CD4-positive, alpha-beta T cell treated with Interleukin-17A for 1 hour (primary cell): ENCODE data around the gene MRPL38.
A peak's percentile ranks its signal among the peaks of the same experiment; 100 is the strongest.

Source experiments
- DNase-seq: peaks from one replicate; pipeline ENCODE4 v3.0.0-alpha.2; 2020

MRPL38 gene

GRCh38 chr17:75917917-75918445 is 13.3 kb upstream of the MRPL38 start:
- no peak for DNase-seq

DNA sequence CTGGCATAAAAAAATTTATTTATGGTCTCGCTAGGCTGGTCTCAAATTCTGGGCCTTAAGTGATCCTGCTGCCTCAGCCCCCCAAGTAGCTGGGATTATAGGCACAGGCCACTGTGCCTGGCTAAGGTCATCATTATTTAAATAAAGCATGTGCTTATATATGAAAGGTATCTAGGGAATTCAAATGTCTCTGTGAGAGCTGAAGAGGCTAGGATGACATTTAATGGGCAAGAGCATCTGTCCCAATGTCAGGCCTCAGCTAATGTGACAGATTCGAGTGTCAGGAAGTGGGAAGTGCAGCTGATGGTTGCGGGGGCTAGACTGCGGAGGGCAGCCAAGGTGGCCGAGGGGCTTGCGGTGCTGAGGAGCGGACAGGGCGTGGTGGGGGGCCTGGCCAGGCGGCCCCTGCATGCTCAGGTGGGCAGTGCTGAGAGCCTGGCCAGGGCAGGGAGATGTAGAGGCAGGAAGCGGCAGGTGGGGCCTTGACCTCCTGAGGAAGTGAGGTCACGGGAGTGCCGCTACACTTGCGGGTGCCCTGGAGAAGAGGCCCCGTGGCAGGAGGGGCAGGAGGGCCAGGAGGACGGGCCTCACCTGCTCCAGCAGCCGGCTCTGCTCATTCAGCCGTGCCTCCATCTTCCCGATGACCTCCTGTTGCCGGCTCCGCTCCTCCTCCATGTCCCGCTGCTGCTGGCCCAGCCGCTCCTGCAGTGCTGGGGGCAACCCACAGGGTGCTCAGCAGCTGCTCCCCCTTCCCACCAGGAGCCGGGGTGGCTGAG is 12.6 kb upstream of the MRPL38 start:
- no peak for DNase-seq

DNA sequence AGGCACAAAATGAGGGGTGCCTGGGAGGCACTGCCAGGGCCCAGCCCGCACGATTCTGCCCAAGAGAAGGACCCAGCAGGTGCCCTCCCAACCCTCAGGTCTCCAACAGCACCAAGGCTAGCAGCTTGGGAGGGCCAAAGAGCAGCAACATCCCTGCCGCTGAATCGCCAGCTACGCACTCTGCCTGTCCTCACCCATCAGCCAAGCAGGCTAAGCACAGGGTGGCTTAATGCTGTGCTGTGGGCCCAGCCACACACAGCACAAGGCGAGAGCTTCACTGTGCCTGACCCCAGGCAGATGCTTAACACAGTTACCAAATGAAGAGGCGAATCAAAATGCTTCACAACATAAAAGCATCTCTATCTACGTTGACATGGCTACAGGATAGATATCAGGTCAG is 10.6 kb upstream of the MRPL38 start:
- DNase-seq: no peak

DNA sequence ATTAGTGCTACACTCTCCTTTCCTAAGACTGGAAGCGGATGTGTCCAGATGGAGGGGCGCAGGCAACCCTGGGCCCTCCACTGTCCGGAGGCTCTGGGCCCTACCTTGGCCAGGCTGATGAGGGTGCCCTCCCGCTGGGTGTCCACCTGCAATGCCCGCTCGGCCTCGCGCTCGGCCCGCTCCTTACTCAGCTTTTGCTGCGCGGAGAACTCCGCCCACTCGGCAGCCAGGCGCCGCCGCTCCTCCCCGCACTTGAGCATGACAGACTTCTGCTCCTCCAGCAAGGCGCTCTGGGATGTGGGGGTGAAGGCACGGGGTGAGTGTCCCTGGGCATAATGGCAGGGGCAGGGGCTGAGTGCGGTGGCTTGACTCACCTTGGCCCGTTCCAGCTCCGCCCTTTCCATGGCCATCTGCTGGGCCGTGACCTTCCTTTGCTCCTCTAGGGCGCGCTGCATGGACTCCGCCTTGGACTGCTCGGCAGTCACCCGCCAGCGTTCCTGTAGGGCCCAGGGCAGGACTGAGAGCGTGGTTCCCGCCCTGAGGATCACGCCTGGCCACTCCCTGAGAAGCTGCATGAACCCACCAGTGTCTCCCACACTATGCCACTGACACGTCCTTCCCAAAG is 10.1 kb upstream of the MRPL38 start:
- no peak for DNase-seq

DNA sequence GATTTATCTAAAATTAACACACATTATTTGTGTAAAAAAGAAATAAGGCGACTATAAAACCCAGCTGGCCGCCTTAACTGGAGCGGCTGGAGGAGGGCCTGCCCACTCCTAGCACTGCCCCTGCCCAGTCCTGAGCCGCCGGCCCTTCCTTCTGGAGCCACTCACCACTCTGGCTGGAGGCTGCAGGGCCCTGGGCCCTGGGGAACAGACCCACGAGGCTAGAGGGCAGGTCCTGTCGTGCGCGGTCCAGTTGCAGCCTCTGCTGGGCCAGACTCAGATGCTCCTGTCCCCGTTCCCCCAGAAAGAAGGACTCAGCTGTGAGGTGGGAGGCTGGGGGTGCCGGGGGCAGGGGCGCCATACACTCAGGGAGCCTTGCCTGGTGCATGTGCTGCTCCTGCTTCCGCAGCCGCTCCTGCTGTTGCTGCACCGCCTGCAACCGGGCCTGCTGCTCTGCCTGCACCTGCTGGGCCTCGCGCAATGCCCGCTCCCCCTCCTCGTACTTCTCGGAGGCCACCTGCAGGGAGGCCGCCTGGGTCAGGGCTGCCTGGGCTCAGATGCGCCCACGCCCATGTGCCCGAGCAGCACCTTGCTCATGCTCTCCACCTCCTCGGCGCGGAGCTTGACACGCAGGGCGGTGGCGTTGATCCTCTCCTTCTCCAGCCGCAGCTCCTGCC is 9.0 kb upstream of the MRPL38 start:
- no peak for DNase-seq

GRCh38 chr17:75910699-75911098 is 6.0 kb upstream of the MRPL38 start:
- DNase-seq: no peak

DNA sequence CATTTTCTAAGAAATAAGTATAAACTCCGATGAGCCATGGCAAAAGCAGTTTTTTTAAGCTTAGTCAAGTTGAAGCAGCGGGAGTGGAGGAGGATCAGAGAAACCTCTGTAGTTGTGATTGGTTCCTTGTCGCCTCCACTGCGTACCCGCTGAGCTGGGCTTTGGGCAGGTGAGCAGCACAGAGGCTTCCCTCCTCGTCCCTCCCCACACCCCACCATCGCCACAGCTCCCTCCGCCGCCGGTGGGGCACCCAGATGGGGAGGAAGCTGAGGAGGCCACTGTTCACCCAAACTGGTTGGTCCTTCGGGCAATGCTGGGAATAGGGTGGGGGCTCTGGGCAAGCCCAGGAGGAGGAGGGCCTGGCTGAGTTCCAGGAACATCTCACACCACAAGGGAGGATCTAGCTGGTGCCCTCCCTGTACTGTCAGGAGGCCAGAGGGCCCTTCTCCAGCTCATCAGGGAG is 5.2 kb upstream of the MRPL38 start:
- no peak for DNase-seq

- no peak for DNase-seq
Observed at GRCh38 chr17:75909051-75909811, 4.5 kb upstream of the MRPL38 start.

GRCh38 chr17:75908201-75908600 is 3.5 kb upstream of the MRPL38 start:
- DNase-seq: no peak

- DNase-seq: no peak
Observed at GRCh38 chr17:75906143-75906884, 1.6 kb upstream of the MRPL38 start.

GRCh38 chr17:75902406-75902805 is 2.3 kb downstream of the MRPL38 start:
- DNase-seq: no peak

DNA sequence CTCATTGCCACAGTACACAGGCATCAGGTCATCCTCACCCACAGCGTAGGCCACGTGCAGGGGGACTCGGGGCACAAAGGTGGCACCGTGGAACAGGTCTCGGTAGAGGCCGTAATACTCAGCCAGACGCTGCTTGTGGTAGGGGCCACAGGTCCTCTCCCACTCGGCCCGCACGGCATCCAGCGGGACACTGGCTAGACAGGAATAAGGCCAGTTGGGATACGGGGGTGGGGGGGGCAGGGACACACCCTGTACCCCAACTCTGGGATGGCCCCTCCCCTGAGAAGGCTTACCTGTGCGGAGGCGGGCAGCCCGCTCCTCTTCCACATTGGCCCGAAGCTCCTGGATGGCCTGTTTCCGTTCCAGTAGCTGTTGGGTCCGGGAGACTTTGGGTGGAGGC is 3.0 kb downstream of the MRPL38 start:
- DNase-seq: no peak

- no peak for DNase-seq
Observed at GRCh38 chr17:75900691-75901533, 3.8 kb downstream of the MRPL38 start.

GRCh38 chr17:75899767-75900468 is 4.8 kb downstream of the MRPL38 start:
- no peak for DNase-seq

GRCh38 chr17:75899353-75899752 is 5.3 kb downstream of the MRPL38 start:
- no peak for DNase-seq

GRCh38 chr17:75898791-75899190 is 5.9 kb downstream of the MRPL38 start:
- DNase-seq: no peak

GRCh38 chr17:75898065-75898464 is 6.6 kb downstream of the MRPL38 start:
- no peak for DNase-seq

GRCh38 chr17:75897160-75898019 is 7.3 kb downstream of the MRPL38 start:
- DNase-seq: no peak

DNA sequence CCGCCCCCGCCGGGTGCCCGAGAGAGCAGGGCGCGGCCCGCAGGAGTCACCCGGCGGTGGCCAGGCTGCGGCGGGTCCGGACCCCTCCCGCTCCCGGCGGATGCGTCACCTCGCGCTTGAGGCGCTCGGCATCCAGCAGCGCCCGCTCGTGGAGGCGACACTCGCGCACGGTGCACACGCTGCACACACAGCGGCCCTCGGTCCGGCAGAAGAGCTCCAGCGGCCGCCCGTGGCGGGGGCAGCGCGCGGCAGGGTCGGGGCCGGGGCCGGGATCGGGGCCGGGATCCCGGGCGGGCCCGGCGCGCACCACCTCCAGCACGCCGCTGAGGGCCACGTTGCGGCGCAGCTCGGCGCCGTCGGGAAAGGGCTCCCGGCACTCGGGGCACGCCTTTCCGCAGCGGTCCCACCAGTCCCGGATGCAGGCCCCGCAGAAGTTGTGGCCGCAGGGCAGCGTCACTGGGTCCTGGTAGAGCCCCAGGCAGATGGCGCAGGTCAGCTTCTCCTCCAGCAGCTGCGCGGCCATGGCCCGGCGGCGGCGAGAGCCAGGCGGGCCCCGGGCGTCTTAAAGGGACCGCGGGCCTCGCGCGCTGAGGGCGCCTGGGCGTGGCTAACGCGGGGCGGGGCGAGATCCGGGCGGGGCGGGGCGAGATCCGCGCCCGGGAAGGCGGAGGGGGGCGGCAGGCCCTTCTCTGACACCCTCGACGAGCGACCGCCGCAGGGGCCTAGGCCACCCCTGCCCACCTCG is 8.1 kb downstream of the MRPL38 start, which contains the start of gene TRIM65:
Gene TRIM65, minus strand, starts transcription at position 537 of the 745 bp plus-strand sequence. Its CDS starts 14 bp downstream, at position 523.
- DNase-seq: peak; percentile 80
